Upper lobe of left lung (tissue), 4 donors: ENCODE results near the gene GPR12.

Source experiments
- POLR2A ChIP-seq, 4 donors: fragments of 450-650 bp; IDR thresholded peaks; one replicate each; pipeline ENCODE4 v1.5.1; 2016 to 2017; ENCODE audit warnings: antibody characterized with exemption in 4 of 4, mild to moderate bottlenecking in 2 of 4
- TF ChIP-seq, protein P1 (sequence below), 6 experiments: fragments of 450-650 bp in 4 of 6; fragments of 200-600 bp in 2 of 6; sonication (generic) in 2 of 6; IDR thresholded peaks; one replicate each; pipeline ENCODE4 v1.5.1; 2016 to 2019; ENCODE audit warnings: antibody characterized with exemption in 6 of 6

DNA sequence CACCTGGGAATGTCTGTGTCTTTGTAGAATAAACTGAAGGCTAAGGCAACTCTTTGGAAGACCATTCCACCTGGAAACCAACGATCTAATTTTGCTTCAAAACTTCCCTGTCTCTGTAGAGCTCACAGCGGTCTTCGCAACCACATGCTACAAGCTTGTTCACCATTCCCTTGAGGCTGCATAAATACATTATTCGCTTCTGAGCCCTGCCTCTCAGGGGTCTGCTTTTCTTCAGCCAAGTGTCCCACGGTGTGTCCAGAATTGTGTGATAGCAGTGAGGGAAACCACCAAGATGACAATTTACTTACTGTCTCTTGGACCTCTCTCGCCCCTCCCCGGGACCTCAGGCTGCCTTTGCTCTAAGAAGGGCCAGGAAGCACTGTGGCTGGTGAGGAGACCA lies 51.1 kb downstream of the GPR12 start:
- TF ChIP-seq, protein P1, sequence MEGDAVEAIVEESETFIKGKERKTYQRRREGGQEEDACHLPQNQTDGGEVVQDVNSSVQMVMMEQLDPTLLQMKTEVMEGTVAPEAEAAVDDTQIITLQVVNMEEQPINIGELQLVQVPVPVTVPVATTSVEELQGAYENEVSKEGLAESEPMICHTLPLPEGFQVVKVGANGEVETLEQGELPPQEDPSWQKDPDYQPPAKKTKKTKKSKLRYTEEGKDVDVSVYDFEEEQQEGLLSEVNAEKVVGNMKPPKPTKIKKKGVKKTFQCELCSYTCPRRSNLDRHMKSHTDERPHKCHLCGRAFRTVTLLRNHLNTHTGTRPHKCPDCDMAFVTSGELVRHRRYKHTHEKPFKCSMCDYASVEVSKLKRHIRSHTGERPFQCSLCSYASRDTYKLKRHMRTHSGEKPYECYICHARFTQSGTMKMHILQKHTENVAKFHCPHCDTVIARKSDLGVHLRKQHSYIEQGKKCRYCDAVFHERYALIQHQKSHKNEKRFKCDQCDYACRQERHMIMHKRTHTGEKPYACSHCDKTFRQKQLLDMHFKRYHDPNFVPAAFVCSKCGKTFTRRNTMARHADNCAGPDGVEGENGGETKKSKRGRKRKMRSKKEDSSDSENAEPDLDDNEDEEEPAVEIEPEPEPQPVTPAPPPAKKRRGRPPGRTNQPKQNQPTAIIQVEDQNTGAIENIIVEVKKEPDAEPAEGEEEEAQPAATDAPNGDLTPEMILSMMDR (IDR thresholded peaks at IDR 0.05), result no peak
- TF ChIP-seq POLR2A (IDR thresholded peaks at IDR 0.05), result no peak
